Inflammatory macrophage treated with lipopolysaccharide for 1 hour (primary cell): ENCODE measurements around the gene PRKCQ.
"Not testable (repeated sequence)": the region's sequence is repeated elsewhere in the genome, so short reads cannot be mapped to it uniquely, and the experiment has no call there.

Source experiments
- DNase-seq, 2 donors: peaks; one replicate each; pipeline ENCODE4 v3.0.0-alpha.2; 2020 to 2022

PRKCQ gene

DNA sequence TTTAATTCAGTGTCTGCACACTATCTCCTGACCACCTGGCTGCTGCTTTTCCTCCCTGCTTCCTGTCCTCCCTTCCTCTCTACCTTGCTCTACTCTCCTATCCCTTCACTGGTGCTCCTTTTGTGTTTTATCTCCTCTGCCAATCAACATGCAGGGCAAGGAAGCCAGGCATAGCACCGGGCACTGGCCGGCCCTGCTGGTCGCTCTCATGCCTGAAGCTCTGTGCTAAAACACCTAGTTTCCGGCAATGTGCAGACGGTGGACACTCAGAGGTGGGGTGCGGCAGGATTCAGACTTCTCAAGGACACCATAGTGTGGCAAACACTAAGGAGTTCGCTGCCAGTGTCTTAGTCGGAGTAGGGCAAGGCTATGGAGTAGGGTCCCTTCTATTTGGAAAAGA, 177.1 kb downstream of the PRKCQ start:
- DNase-seq: no peak

DNA sequence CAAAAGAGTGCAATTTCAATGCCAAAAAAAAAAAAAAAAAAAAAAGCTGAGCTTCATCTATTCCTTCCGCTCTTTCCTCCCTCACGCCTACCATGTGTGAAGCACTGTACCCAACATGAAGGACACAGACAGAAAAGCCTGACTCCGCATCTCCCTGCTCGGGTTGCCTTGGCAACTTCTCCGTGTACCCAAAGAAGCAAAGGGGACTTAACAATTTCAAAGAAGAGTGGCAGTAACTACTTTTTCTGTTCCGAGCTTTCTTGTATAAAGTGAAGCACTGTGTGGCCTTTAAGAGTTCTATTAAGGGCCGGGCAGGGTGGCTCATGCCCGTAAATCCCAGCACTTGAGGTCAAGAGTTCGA, 177.7 kb downstream of the PRKCQ start:
- DNase-seq: no peak

DNA sequence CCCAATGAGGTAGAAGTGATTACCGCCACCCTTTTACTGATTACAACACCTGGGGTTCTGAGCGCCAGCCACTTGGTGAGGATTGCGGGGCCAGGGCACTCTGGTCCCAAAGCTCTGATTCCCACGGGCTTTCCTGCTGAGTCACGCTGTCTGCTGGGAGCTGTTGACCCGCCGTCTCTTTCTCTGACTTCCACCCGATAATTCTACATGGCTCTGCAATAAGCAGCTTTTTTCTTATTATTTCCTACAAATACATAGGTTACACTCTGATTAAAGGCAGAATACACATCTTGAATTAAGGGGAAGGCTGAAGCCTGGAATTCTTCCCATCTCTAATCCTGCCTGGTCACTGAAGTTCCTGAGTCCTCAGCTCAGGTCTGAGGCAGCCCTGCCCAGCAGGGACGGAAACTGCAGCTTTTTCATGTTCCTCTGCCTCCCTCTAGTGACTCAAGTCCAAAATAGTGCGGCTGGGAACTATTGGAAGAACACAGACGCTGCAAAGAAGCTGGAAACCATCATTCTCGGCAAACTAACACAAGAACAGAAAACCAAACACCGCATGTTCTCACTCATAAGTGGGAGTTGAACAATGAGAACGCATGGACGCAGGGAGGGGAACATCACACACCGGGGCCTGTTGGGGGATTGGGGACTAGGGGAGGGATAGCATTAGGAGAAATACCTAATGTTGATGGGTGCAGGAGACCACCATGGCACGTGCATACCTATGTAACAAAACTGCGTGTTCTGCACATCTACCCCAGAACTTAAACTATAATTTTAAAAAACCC, 178.3 kb downstream of the PRKCQ start:
- DNase-seq: peak; percentile 76 to 89

DNA sequence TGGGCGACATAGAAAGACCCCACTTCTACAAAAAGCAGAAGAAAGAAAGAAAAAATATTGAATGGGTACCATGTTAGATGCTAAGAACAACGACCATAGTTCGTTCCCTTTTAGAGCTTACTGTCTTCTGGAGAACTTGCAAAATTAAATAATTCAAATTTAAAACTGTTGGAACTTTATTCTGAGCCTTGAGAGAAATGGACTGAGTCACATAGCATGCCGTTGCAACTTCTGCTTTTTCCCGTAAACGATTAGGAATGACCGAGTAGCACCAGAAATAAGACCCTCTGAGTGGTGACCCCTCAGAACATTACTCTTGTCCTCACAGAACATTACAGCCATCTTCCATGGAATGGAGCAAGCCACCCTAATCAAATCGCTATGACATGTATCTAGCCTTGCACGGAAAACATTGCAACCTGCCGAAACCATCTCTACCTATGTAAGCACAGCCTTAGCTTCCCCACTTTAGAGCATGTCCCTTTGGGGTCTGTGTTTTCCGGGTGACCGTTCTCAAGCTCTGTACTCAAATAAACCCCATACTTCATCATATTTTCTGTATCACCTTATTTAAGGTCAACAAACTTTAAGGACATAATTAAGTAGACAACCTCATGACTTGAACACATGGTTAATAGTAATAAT, 179.1 kb downstream of the PRKCQ start:
- DNase-seq: peak in 1 of 2 donors; percentile 45

DNA sequence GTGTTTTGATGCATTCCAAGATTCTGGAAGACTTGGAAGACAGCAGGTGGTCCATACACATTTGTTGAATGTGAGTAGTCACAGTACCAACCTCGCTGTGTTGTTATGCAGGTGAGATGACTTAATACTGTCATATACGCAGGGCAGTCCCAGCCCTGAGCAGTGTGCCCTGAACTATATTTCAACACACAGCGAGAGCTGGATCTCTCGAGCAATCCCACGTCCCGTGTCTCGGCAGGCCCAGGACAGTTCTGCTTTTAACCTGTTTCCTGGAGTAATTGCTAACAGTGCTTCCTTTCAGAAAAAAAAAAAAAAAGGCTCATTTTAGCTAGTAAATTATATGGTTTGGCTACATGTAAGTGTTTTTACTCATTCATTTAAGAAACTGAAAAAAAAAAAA, 179.7 kb downstream of the PRKCQ start:
- peak; percentile 62 to 82 for DNase-seq

DNA sequence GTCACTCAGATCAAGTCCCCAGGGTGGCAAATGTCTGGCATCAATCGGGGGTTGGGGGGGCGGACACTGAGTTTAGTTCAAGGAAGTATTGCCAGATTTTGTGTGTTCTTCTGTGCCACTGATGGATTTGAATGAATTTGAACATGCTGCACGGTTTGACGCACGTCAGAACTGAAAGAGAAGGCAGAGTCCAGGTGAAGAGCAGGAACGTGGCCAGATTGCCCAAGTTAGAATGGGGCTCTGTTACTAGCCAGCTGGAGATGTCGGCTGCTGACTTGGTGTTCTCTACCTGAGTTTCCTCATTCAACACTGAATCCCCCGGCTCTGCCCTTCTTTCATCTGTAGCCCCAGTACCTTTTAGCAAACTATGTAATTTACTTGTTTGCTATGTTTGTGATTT, 180.2 kb downstream of the PRKCQ start:
- DNase-seq: no peak

DNA sequence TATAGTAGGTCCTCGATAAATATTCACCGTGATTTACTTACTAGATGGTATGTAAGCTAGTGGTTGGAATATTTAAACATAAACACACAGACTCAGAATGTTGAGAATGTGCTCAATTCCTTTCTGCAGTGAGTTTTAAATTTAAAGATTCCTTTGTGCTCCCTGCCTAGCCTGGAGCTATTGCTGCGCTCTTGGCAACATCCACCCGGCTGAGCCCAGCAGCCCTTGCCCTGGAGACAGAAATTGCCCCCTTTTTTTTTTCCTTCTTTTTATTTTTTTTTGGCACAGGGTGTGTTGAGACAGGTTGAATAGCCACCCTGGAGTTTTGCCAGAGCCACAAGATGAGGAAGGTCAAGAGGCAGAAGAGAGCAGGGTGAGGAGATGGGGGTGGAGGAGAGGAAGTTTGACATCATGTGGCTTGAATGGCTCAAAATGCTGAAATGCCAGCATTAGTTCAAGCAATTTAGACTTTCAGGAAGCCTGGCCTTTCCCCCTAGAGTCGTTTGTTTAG, 180.8 kb downstream of the PRKCQ start:
- peak; percentile 87 to 91 for DNase-seq

DNA sequence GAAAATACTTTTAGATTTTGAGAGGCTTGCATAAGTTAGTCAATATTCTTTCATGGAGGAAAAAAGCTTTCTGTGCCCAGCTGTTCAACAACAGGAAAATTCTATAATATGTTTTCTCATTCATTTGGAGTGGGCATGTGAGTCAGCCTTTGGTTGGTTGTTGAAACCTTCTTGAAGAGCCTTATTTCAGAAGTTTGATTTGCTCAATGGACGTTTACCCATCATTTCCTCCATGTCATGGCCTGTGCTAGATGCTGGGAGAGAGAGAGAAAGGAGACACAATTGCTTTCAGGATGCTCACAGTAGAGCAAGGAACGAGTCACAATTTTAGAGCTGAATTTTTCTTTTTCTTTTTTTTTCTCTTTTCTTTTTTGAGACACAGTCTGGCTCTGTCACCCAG, 181.7 kb downstream of the PRKCQ start:
- peak; percentile 66 to 80 for DNase-seq

DNA sequence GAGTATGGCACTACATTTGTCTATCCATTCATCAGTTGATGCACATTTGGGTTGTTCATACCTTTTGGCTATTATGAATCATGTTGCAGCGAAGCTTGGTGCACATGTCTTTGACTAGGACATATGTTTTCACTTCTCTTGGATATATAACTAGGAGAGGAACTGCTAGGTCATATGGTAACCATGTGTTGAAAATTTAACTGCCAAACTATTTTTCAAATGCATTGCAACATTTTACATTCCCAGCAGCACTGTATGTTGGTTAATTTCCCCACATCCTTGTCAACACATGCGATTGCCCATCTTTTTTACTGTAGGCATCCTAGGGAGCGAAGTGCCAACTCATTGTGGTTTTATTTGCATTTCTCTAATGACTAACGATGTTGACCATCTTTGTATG, 183.4 kb downstream of the PRKCQ start:
- peak; percentile 87 to 96 for DNase-seq

DNA sequence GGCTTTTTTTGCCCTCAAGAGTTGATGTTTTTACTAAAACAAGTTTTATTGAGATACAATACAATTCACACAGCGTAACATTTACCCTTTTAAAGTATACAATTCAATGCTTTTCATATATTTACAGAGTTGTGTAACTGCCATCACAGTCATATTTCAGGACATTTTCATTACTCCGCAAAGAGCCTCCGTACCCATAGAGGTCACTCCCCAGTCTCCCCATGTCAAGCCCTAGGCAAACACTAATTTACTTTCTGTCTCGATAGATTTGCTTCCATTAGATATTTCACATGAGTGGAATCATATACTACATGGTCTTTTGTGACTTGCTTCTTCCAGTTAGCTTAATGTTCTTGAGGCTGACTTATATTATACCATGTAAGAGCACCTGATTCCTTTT, 183.8 kb downstream of the PRKCQ start:
- peak in 1 of 2 donors; percentile 36 for DNase-seq

DNA sequence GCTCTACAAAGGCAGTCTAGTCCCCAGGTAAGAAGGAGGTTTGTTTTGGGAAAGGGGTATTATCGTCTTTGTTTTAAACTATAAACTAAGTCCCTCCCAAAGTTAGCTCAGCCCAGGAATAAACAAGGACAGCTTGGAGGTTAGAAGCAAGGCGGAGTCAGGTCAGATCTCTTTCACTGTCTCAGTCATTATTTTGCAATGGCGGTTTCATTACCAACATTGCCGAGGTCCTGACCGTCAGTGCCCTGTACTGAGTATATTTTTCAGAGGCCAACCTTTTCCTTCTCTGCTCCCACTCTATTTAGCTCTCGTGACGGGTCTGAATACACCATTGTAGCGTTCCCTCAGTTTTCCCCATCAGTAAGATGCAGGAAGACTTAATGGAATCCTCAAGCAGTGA, 184.5 kb downstream of the PRKCQ start:
- peak; percentile 62 to 72 for DNase-seq

DNA sequence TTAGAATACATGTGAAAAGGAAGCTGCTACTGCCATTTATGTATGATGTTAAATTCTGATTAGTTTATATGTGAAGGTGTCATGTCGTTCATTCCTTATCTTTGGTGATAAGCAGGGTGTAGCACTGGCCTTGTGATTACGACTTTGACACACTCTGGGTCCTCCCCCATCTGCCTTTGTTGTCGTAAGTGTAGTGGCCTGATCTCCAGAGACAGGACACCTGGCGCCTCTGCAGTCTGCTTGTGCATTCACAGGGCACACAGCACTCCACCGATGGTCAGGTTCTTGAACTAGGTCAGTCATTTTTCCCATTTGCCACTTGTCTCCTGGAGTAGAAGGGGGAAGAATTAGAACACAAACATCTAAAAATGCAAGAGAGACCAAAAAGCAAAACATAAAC, 186.0 kb downstream of the PRKCQ start:
- DNase-seq: no peak

DNA sequence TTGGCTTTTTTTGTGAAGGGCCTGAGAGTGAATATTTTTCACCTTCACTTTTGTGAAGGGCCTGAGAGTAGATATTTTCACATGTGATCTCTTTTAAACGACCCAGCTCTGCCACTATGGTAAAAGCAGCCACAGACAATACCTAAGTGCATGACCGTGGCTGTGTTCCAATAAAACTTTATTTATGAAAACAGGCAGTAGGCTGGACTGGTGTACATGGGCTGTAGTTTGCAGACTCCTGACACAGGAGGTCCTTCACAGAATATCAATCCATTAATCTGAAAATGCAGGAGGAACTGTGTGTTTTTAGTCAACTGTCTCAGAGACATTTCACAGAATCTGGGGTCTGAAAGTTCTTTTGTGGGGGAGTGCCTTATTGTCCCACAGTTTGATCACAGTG, 186.9 kb downstream of the PRKCQ start:
- DNase-seq: no peak

DNA sequence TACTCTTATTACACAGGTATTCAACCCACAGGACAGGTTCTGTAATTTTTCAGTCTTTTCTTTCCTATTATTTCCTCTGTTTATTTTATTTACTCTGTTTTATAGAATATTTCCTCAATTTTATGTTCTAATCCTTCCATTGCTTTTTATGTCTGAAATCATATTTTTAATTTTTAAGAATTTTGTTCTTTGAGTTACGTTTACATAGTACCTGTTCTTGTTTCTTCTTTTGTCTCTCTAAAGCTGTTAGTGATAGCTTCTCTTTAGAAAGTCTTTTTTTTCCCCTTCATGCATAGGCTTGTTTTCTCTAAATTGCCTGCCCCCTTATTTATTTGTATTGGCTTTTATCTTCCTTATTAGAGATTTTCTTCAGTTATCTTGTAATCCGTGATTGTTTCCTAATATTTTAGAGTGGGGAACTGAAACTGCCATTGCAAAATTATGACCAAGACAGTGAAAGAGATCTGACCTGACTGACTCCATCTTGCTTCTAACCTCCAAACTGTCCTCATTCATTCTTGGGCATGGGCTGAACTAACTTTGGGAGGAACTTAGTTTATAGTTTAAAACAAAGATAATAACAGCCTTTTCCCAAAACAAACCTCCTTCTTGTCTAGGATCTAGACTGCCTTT, 189.7 kb downstream of the PRKCQ start:
- peak; percentile 49 to 68 for DNase-seq

DNA sequence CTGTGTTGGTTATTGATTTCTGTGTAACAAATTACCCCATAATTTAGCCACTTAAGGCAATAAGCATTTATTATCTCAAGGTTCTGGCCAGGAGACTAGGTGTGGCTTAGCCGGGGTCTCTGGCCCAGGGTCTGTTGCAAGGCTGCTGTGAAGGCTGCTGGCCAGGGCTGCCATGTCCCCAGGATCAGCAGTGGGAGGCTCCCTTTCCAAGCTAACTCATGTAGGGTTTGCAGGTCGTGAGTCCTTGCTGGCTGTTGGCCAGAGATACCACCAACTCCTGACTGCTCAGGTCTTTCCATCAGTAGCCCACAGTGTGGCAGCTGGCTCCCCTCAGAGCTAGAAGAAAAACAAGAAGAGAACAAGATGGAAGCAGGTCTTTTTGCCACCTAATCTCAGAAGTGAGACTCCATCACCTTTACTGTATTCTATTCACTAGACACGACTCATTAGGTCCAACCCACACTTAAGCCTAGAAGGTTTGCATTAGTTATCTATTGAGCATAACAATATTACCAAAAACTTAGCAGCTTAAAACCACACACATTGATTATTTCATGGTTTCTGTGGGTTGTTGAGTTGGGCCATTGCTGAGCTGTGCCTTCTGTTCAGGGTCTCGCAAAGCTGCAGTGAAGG, 191.7 kb downstream of the PRKCQ start:
- no peak for DNase-seq

DNA sequence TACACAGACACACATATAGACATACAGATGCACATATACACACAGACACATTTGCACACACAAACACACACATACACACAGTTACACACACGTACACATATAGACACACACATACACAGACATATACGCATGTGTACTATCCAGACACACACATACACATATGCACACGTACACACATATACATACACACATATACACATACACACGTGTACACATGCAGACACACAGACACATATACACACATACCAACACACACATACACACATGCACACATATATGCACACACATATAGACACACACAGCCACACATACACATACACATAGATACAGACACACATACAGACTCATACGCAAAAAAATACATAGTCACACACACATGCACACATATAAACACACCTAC, 193.1 kb downstream of the PRKCQ start:
- DNase-seq: no peak

DNA sequence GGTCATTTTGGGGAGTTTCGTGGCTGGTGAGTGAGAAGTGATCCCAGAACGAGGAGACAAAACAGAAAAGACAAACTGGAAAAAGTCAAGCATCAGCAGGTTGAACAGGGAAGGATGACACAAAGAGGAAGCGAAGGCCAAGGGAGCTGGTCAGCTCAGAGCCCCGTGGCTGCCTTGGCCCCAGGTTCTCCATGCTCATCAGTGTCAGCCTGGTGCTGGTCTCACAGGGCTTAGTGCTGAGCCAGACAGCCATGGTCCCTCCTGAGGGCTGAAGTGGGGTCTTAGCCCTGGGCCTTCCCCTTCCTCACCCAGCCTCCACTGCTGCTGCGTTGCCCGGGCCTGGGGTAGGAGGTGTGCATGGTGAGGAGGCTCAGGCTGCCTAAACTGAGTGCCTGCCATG, 193.7 kb downstream of the PRKCQ start:
- DNase-seq: peak; percentile 16 to 29

DNA sequence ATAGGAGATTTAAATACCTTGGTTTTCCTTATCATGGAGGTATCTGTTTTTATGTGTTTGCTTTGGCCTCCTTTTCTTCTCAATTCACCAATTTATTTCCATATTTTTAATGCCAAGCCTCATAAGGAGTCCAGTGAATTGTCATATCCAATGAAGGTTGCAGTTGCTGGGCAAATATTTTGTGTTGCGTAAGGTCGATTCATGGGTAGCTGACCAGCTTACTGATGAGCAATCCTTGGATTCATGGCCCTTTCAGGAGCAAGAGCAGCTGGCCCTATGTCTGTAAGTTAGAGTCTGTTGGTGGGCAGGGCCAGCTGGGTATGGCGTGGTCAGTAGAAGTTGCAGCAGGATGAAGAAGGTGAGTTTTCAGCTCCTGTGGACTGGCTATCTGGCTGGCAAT, 194.4 kb downstream of the PRKCQ start:
- peak; percentile 40 to 46 for DNase-seq

DNA sequence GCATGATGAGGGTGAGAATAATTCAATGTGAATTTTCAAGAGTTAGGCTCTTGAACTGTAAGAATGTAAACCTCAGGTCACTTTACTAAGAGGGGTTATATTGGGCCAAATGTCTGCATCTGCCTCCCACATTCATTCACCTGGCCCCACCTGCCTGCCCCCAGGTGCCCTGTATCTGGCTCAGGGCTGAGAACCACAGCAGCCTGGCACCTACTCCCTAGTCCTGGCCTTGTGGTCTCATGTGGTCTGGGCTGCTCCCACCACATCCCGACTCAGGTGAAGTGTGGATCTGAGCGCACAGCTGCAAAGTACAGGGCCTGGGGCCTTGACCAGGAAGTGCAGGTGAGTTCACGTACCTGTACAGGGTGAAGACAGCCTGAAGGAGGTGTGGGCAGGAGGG, 195.2 kb downstream of the PRKCQ start:
- DNase-seq: no peak

DNA sequence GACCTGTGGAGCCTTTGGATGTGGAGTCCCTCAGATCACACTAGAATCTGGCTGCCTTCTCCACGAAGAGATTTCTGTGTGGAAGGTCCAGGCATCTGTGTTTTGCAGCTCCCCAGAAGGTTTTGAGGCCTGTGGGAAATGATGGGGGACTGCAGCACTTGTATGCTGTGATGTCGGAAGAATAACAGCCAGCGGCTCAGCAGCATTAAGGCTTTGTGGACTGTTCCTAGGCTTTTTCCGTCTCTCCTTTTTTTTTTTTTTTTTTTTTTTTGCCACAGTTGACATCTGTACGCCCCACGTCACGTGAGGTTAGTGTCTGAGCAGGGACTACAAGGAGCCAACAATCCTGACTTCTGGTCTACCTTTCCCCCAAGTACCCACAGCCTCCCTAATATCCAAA, 196.0 kb downstream of the PRKCQ start:
- no peak for DNase-seq

DNA sequence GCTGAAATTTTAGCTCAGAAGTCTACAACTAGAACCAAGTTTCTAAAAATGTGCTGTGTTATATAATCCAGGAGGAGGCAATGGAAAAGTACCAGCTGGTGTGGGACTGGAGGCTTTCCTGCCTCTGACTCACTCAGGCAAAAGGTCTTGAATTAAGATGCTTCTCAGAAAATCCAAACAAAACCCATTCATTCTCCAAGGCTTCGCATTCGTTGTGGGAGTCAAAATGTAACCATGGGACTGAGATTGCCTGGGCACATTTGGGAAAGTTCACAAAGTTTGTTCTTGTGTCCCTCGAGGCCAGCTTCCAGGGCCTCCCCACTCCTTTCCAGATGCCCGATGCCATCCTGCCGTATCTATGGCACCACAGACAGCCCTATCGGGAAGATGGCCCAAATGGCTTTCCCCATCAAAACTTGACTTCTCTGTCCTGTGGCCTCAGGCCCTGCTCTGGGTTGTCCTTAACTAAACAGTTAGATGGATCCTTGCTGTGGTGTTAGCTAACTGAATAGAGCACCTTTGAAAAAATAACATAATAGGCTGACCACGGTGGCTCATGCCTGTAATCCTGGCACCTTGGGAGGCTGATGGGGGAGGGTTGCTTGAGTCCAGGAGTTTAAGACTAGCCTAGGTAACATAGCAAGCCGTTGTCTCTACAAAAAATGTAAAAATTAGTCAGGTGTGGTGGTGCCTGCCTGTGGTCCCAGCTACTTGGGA, 196.8 kb downstream of the PRKCQ start:
- DNase-seq: no peak

DNA sequence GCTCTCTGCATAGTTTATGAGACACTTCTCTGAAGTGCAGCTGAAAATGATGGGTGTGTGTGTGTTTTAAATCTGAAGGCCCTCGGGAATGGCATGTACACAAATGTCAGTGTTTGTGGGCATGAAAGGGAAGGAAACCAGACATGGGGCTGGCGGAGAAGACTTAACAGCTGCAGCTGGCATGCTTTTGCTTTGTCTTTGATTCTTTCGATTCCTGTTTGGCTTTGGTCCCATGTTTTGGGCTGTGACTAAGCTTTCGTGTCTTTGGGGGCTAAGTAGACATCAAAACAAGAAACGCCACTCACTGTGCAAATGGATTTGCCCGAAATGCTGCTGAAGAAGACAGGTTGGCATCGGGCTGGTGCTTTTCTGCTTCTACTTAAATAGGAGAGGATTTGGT, 198.0 kb downstream of the PRKCQ start:
- peak in 1 of 2 donors; percentile 30 for DNase-seq

DNA sequence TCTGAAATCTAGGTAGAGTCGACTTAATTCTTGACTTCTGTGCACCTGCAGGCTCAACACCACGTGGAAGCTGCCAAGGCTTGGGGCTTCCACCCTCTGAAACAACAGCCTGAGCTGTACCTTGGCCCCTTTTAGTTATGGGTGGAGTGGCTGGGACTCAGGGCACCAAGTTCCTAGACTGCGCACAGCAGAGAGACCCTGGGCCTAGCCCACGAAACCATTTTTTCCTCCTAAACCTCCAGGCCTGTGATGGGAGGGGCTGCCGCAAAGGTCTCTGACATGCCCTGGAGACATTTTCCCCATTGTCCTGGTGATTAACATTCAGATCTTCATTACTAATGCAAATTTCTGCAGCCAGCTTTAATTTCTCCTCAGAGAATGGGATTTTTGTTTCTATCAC, 199.6 kb downstream of the PRKCQ start:
- DNase-seq: not testable (repeated sequence)
